GM18511 (cell line): Measurements from ENCODE around the gene ANKH.
A peak's percentile ranks its signal among the peaks of the same experiment; 100 is the strongest.
"Not testable (repeated sequence)": the region's sequence is repeated elsewhere in the genome, so short reads cannot be mapped to it uniquely, and the experiment has no call there.

Experiments
- ATAC-seq: cut with Tn5 transposase; IDR thresholded peaks from one replicate; pipeline ENCODE4 v1.9.1; 2021; ENCODE audit warnings: mild to moderate bottlenecking, moderate library complexity; ENCODE audit not compliant: unreplicated experiment

Gene ANKH

GRCh38 chr5:14884062-14884612 lies 12.6 kb upstream of the ANKH start:
- ATAC-seq, result no peak

- no peak for ATAC-seq
Observed at GRCh38 chr5:14882658-14883580, 11.3 kb upstream of the ANKH start.

GRCh38 chr5:14881826-14882225 lies 10.2 kb upstream of the ANKH start:
- ATAC-seq, result no peak

GRCh38 chr5:14880688-14881087 lies 9.1 kb upstream of the ANKH start:
- no peak for ATAC-seq

- ATAC-seq, result no peak
Observed at GRCh38 chr5:14879937-14880589, 8.5 kb upstream of the ANKH start.

- no peak for ATAC-seq
Observed at GRCh38 chr5:14879393-14879792, 7.8 kb upstream of the ANKH start.

GRCh38 chr5:14878192-14878591 lies 6.6 kb upstream of the ANKH start:
- not testable (repeated sequence) for ATAC-seq

GRCh38 chr5:14876095-14876494 lies 4.5 kb upstream of the ANKH start:
- no peak for ATAC-seq

- no peak for ATAC-seq
Observed at GRCh38 chr5:14873790-14874189, 2.2 kb upstream of the ANKH start.

- ATAC-seq, result no peak
Observed at GRCh38 chr5:14873093-14873492, 1.5 kb upstream of the ANKH start.

GRCh38 chr5:14872070-14872989 lies 752 bp upstream of the ANKH start:
- peak; percentile 49 for ATAC-seq

GRCh38 chr5:14870337-14871213 lies 1.0 kb downstream of the ANKH start:
- ATAC-seq, result no peak

GRCh38 chr5:14869668-14870164 lies 1.9 kb downstream of the ANKH start:
- no peak for ATAC-seq

- ATAC-seq, result no peak
Observed at GRCh38 chr5:14869233-14869632, 2.3 kb downstream of the ANKH start.

GRCh38 chr5:14868771-14869170 lies 2.8 kb downstream of the ANKH start:
- no peak for ATAC-seq

GRCh38 chr5:14864181-14864812 lies 7.3 kb downstream of the ANKH start:
- ATAC-seq, result no peak

- ATAC-seq, result no peak
Observed at GRCh38 chr5:14863105-14863504, 8.5 kb downstream of the ANKH start.

GRCh38 chr5:14861123-14861765 lies 10.3 kb downstream of the ANKH start:
- no peak for ATAC-seq

GRCh38 chr5:14859980-14860379 lies 11.6 kb downstream of the ANKH start:
- no peak for ATAC-seq
